DND-41 (cell line): ENCODE measurements around the gene LDB2.

Experiments
- CTCF ChIP-seq: IDR thresholded peaks from 2 replicates; pipeline ENCODE4 v1.5.1; 2012; ENCODE audit warnings: borderline replicate concordance, low read length, moderate library complexity, mild to moderate bottlenecking; ENCODE audit not compliant: poor library complexity, severe bottlenecking; ENCODE audit errors: extremely low read depth
- EZH2 ChIP-seq: IDR thresholded peaks from 3 replicates; pipeline ENCODE4 v1.6.1; 2012; ENCODE audit warnings: borderline replicate concordance, low read depth, mild to moderate bottlenecking, moderate library complexity, low read length, inconsistent platforms; ENCODE audit not compliant: severe bottlenecking

- TF ChIP-seq CTCF (no peak), EZH2 (no peak)
These were observed 176.0 kb downstream of the LDB2 start for GRCh38 chr4:16722416-16722815.
